ENCODE measurements around the gene CMTR1.

CMTR1 gene

GRCh38 chr6:37477656-37478435 lies 44.8 kb downstream of the CMTR1 start:
- DNase-seq (ENCODE audit: low spot score): no peak

GRCh38 chr6:37478827-37479226 lies 45.8 kb downstream of the CMTR1 start:
- no peak for DNase-seq (ENCODE audit: low spot score)

DNA sequence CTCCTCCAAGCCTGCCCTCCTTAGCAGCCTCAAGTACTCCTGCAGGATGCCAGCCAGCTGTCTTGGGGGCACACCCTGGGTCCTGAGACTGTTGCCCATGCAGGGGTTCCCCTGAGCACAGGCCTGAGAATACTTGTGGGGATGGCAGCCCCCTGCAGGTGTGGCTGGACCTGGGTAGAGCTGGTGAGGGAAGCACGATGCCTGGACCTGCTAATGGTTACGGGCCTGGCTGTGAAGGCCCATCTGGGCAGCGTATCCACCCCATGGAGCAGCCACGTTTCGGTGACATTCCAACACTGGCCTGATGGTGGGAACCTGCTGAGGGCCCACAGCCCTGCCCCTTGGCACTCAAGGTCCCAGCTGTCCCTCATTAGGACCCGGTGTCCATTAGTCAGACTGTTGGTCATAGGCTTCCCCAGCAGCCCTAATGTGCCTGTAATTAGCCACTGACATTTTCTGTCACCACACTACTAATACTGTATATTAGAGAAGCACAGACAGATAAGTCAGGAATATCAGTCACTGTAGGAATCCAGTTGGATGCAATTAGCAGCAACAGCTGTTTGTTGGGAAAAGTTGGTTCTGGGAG lies 46.3 kb downstream of the CMTR1 start:
- no peak for DNase-seq (ENCODE audit: low spot score)

DNA sequence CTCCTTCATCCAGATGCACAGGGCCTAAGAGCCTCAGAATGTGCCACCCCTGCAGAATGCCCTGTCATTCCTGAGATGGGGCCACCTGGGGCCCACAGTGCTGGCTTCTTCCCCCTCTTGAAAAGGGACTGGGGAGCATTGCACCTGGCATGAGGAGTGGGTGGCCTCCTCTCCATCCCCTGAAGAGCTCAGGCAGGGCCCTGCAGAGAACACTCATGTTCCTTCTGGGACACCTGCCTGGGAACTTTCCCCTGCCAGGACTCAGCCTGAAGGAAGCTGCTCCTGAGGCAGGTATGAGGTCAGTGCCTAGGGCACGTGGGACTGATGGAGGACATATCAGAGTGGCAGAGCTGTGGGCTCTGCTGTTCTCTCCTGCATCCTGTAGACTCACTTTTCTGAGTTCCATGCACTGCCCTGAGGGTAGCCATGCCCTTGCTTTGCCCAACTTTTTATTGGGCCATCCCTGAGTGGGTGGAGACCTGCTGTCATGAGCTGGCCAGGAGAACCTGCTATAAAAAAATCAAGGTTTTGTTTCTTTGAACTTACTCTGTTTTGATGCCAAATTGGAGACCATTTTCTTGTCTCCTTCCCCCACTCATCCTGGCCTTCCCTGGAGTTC lies 47.2 kb downstream of the CMTR1 start:
- DNase-seq (ENCODE audit: low spot score): no peak

DNA sequence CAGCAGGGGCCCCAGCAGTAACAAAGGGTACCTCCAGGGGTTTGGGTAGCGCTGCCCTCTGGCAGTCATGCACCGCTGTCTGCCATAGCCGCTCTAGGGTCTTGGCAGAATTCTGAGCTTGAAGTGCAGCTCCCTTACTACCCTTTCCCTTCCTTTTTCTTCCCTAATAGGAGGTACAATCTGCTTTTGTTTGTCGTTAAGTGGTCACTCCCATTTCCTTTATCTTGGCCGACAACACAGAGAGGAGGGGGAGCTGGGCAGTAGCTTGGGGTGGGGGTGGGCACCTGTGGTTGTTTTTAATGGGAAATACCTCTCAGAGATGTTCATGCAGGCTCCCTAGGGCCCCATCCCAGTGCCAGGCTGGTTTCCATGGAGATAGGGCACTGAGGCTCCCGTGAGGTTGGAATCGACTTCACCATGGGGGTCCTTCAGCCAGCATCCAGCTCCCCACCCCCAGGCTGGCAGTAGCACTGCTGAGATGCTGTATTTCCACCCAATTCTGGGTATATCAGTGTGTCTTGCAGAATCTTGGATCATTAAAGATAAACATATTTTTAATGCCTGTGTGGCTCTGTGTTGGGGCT lies 48.0 kb downstream of the CMTR1 start:
- DNase-seq (ENCODE audit: low spot score): no peak

DNA sequence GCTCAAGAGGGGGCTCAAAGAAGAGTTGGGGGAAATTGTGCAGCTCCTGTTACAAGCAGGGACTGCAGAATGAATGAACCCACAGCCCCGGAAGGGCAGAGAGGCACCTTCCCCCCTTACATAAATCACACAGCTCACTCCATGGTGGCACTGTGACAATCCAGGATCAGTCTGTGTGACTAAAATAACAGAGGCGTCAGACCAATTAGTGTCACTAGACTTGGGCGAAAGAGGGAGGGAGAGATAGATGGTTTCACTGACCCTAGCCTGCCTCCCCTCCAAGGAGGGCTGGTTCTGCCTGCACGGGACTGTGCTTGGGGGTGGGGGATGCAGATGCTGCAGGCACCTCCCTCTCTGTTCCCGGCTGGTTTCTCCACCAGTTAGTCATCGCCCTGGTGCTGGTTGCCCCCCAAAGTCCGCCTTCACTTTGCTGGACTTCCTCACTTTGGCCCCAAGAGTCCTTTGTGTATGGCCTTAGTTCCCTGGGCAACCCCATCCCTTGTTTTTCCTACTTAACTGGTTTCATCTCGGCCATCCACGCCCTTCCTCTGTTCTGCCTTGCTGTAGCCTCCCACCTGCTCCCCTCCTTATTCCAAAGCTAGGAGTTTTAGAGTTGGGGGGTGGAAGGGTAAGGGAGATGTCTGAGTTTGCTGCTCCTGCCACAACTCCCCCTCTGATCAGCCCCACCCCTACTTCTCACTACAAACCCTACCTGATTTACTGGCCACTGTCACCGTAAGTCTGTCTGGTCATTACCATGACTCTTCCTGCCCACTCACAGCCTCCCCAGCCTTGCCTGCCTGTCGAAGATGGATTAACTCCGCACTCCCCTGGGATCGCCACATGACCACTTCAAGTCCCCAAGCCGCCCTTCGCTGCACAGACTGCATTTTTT lies 48.9 kb downstream of the CMTR1 start:
- no peak for DNase-seq (ENCODE audit: low spot score)

DNA sequence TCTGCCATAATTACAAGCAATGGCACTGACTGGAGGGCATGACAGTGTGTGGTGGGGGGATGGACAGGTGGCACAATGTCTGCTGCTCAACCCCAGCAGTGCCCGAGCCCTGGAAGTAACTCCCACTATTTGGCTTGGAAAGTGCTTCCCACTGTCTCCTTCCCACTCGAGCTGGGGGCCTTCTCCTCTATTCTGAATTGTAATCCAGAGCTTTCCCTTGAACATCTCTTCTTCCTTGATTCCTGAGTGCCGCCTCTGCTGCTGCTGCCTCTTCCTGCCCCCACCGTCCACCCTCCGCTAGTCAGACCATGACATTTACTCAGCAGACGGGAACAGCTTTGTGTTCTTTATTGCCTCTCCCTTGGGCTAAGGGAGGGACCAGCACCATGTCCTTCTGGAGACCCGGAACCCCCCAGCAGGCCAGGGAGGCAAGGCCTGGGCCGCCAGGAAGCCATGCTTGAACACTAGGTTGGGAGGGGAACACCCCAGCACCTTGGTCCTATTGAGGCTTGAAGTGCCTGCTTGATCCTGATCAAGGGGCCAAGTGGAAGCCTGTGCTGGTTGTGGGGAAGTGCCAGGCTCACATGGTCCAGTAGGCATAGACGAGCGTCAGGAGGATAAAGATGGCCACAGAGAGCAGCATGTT lies 49.7 kb downstream of the CMTR1 start:
- DNase-seq (ENCODE audit: low spot score): no peak

GRCh38 chr6:37483252-37483901 lies 50.4 kb downstream of the CMTR1 start:
- no peak for DNase-seq (ENCODE audit: low spot score)

DNA sequence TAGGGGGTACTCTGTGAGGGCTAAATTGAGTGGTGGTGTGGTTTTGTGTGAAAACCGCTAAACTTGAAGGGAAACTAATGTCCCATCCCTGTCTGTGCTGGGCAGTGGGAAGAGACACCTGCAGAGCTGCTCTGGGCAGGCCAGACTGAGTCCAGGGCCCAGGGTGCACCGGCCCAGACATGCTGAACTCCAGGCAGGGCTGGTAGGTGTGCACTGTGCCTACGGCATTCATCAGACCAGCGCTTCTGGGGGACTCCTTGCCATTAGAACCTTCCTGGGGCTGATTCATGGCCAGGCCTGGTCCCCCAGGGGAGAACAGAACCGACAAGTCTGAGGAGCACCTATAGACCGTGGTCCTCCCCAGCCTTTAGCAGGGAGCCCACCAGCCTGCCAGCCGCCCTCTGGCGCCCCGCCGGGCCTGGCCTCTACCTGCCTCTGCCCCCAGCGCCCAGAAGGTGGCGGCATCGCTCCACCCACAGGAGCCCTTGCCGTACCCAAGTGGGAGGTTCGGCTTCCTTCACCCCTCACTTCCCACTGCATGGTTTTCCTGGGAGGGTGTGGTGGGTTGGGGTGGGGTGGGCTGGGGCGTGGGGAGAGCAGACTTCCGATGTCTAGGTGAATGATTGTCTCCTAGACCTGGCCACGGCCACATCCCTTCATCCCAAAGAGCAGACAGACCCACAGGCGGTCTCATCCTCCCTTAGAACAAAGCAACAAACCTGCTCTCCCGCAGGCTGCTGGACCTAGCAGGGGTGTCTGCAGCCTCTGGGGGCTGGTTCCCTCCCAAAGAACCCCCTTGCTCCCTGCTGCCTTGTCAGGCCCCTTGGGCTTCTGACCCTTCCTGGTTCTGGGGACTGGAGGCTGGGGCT lies 51.1 kb downstream of the CMTR1 start:
- DNase-seq (ENCODE audit: low spot score): peak; percentile 39

- no peak for DNase-seq (ENCODE audit: low spot score)
Measured at GRCh38 chr6:37484786-37485170, 51.8 kb downstream of the CMTR1 start.

- no peak for DNase-seq (ENCODE audit: low spot score)
Measured at GRCh38 chr6:37485291-37485702, 52.3 kb downstream of the CMTR1 start.

DNA sequence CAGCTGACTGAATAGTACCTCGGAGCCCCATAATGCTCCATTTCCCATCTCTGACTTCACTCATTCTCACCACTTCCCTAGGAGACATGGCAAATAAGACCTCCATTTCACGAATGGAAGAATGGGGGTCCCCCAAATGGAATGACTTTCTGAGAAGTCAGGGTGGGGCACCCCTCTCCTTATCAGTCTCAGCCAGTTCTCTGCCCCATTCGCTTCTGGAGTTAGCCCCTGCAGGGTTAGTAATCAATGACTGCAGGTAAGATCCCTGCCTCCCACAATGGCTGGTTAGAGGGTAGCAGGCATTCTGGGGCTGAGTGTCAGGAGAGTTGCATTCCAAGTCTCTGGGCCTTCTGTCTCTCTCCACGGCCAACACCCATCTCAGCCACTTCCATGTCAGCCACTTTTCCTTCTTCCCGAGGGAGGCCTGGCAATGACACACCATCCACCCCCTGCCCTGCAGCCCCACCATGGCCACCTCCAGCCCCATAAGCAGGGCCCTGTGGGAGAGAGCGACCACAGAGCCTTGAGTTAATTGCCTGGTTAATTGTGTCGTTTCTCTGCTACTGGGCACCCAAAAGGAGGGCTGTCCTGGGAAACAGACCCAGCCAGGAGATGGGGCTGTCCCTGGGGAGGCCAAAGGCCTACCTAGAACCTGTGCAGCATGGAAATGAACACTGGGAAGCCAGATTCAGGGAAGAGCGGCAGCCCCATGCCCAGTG lies 53.3 kb downstream of the CMTR1 start:
- DNase-seq (ENCODE audit: low spot score): no peak

- DNase-seq (ENCODE audit: low spot score): no peak
Measured at GRCh38 chr6:37487591-37488380, 54.8 kb downstream of the CMTR1 start.

DNA sequence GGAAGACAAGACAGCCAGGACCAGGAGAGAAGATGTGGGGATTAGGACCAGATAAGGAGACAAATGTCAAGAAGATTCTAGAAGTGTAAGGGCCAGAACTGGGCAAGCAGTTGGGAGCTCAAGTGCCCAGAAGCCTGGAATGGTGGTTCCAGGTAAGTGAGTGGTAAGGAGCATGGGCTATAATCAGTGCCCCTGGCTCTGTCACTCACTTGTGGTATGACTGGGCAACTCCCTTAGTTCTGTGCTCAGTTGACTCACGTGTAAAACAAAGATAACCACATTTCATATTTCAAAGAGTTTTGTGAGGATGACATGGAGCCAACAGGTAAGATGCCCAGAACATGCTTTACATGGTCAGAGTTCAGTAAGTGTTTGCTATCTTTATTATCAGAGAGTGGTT lies 55.5 kb downstream of the CMTR1 start:
- no peak for DNase-seq (ENCODE audit: low spot score)

- DNase-seq (ENCODE audit: low spot score): no peak
Measured at GRCh38 chr6:37489697-37490336, 56.8 kb downstream of the CMTR1 start.

DNA sequence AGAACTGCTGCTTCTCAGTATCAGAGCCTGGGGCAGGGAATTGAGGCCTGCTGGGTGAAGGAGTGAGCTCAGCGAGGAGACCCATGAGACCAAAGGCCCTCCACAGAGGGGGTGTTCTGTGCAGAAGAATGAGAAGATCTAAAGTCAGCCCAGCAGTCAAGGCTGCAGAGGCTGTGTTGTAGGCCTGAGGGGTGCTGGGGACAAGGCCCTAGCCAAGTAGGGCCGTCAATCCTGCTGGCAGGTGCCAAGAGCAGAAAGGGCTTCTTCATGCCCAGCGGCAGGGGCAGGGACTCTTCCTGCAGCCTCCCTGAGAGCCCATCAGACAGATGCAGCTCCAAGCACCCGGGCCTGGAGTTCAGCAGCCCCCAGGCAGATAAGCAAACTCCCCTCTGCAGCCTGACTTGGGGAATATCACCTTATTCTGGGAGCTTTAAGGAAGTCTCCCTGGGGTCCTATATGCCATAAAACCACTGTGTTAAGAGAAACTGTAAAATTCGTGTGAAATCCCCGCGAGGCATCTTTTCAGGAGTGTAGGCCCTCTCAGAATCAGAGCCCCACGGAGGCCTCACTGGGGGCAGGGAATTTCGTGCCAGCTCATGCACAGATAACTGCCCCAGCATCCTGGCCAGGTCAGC lies 57.6 kb downstream of the CMTR1 start:
- no peak for DNase-seq (ENCODE audit: low spot score)

- DNase-seq (ENCODE audit: low spot score): no peak
Measured at GRCh38 chr6:37491171-37491829, 58.3 kb downstream of the CMTR1 start.

Data from kidney capillary endothelial cell (primary cell).